ENCODE measurements around the gene TNFRSF1A.
A peak's percentile ranks its signal among the peaks of the same experiment; 100 is the strongest.
"Not testable (repeated sequence)": the region's sequence is repeated elsewhere in the genome, so short reads cannot be mapped to it uniquely, and the experiment has no call there.

TNFRSF1A gene

GRCh38 chr12:6346942-6347341, 5.1 kb upstream of the TNFRSF1A start:
- no peak overlapping the region for H3K4me3 ChIP-seq
- H3K27me3 ChIP-seq, result no peaks in the 10 kb centered on the region
- no peaks in the 10 kb centered on the region for H3K9me3 ChIP-seq
- peak overlapping the region; percentile 99 for H3K4me2 ChIP-seq
- H3K4me1 ChIP-seq, result peaks cover 99% of the 10 kb centered on the region
- H4K20me1 ChIP-seq, result no peaks in the 10 kb centered on the region
- H3K27ac ChIP-seq, result peak overlapping the region; percentile 84
- no peak for TF ChIP-seq Cebpa-rat (IDR thresholded peaks at IDR 0.05)
- no peaks in the 10 kb centered on the region for H3K36me3 ChIP-seq
- H3K9ac ChIP-seq, result peak overlapping the region; percentile 65

- H3K27ac ChIP-seq, result peak overlapping the region; percentile 84
- no peak overlapping the region for H3K4me3 ChIP-seq
- H3K27me3 ChIP-seq, result no peaks in the 10 kb centered on the region
- H3K36me3 ChIP-seq, result no peaks in the 10 kb centered on the region
- no peaks in the 10 kb centered on the region for H3K9me3 ChIP-seq
- H3K4me2 ChIP-seq, result peak overlapping the region; percentile 99
- peaks cover 93% of the 10 kb centered on the region for H3K4me1 ChIP-seq
- H4K20me1 ChIP-seq, result no peaks in the 10 kb centered on the region
- TF ChIP-seq Cebpa-rat (IDR thresholded peaks at IDR 0.05), result no peak
- H3K9ac ChIP-seq, result no peak overlapping the region
These were observed 4.5 kb upstream of the TNFRSF1A start for GRCh38 chr12:6346235-6346832.

- H3K36me3 ChIP-seq, result no peaks in the 10 kb centered on the region
- H4K20me1 ChIP-seq, result 0 out of 2 replicates have a peak, but pooled peaks cover under 1% of the 10 kb centered on the region
- H3K27ac ChIP-seq, result peak overlapping the region; percentile 84
- no peak for TF ChIP-seq Cebpa-rat (IDR thresholded peaks at IDR 0.05)
- no peaks in the 10 kb centered on the region for H3K27me3 ChIP-seq
- H3K4me3 ChIP-seq, result no peak overlapping the region
- peaks cover 85% of the 10 kb centered on the region for H3K4me1 ChIP-seq
- no peak overlapping the region; the same call in 1 of the 2 replicates for H3K9ac ChIP-seq
- peak overlapping the region; percentile 99 for H3K4me2 ChIP-seq
- no peaks in the 10 kb centered on the region for H3K9me3 ChIP-seq
These were observed 3.6 kb upstream of the TNFRSF1A start for GRCh38 chr12:6345319-6346091.

GRCh38 chr12:6344101-6344660, 2.3 kb upstream of the TNFRSF1A start:
- Histone ChIP-seq H4K20me1 (peaks cover 14% of the 10 kb centered on the region), H3K27ac (peak overlapping the region; percentile 98)
- H3K27me3 ChIP-seq, result not testable (repeated sequence)

GRCh38 chr12:6343518-6343917, 1.6 kb upstream of the TNFRSF1A start:
- Histone ChIP-seq H3K9ac (peak overlapping the region; percentile 96), H3K4me1 (peaks cover 82% of the 10 kb centered on the region), H3K36me3 (peaks cover 8% of the 10 kb centered on the region; the same call in 1 of the 2 replicates), H3K9me3 (no peaks in the 10 kb centered on the region), H3K27me3 (no peaks in the 10 kb centered on the region), H3K4me3 (peak overlapping the region; percentile 51), H3K27ac (peak overlapping the region; percentile 98), H4K20me1 (peaks cover 20% of the 10 kb centered on the region), H3K4me2 (peak overlapping the region; percentile 99)
- no peak for TF ChIP-seq Cebpa-rat (IDR thresholded peaks at IDR 0.05)

More at GRCh38 chr12:6344101-6344660, 2.3 kb upstream of the TNFRSF1A start:
- Histone ChIP-seq H3K9ac (peak overlapping the region; percentile 96), H3K4me2 (peak overlapping the region; percentile 99), H3K4me1 (peaks cover 82% of the 10 kb centered on the region), H3K4me3 (peak overlapping the region; percentile 51; the same call in 1 of the 2 replicates)
- H3K9me3 ChIP-seq, H3K36me3 ChIP-seq: not testable (repeated sequence)

- H3K27me3 ChIP-seq, result no peaks in the 10 kb centered on the region
- no peaks in the 10 kb centered on the region for H3K9me3 ChIP-seq
- H4K20me1 ChIP-seq, result peaks cover 27% of the 10 kb centered on the region
- H3K4me3 ChIP-seq, result peak overlapping the region; percentile 92
- H3K9ac ChIP-seq, result peak overlapping the region; percentile 96
- peaks cover 82% of the 10 kb centered on the region for H3K4me1 ChIP-seq
- H3K27ac ChIP-seq, result peak overlapping the region; percentile 98
- H3K4me2 ChIP-seq, result peak overlapping the region; percentile 99
- no peak for TF ChIP-seq Cebpa-rat (IDR thresholded peaks at IDR 0.05)
- peaks cover 8% of the 10 kb centered on the region; the same call in 1 of the 2 replicates for H3K36me3 ChIP-seq
These were observed 439 bp upstream of the TNFRSF1A start for GRCh38 chr12:6342140-6342889.

GRCh38 chr12:6340745-6341416, 995 bp downstream of the TNFRSF1A start:
- peak overlapping the region; percentile 96 for H3K9ac ChIP-seq
- peaks cover 38% of the 10 kb centered on the region for H4K20me1 ChIP-seq
- TF ChIP-seq Cebpa-rat (IDR thresholded peaks at IDR 0.05), result no peak
- H3K4me1 ChIP-seq, result peaks cover 82% of the 10 kb centered on the region
- H3K4me2 ChIP-seq, result peak overlapping the region; percentile 99
- H3K4me3 ChIP-seq, result peak overlapping the region; percentile 92
- H3K9me3 ChIP-seq, result no peaks in the 10 kb centered on the region
- H3K27me3 ChIP-seq, result no peaks in the 10 kb centered on the region
- peak overlapping the region; percentile 98 for H3K27ac ChIP-seq
- H3K36me3 ChIP-seq, result peaks cover 8% of the 10 kb centered on the region; the same call in 1 of the 2 replicates

GRCh38 chr12:6340032-6340638, 1.7 kb downstream of the TNFRSF1A start:
- peak overlapping the region; percentile 92 for H3K4me3 ChIP-seq
- peak overlapping the region; percentile 98 for H3K27ac ChIP-seq
- peaks cover 82% of the 10 kb centered on the region for H3K4me1 ChIP-seq
- peak overlapping the region; percentile 99 for H3K4me2 ChIP-seq
- H3K27me3 ChIP-seq, result no peaks in the 10 kb centered on the region
- peak overlapping the region; percentile 96 for H3K9ac ChIP-seq
- TF ChIP-seq Cebpa-rat (IDR thresholded peaks at IDR 0.05), result no peak
- H3K36me3 ChIP-seq, result peaks cover 12% of the 10 kb centered on the region
- peaks cover 45% of the 10 kb centered on the region for H4K20me1 ChIP-seq
- no peaks in the 10 kb centered on the region for H3K9me3 ChIP-seq

- peak overlapping the region; percentile 92 for H3K4me3 ChIP-seq
- no peaks in the 10 kb centered on the region for H3K9me3 ChIP-seq
- H3K4me2 ChIP-seq, result peak overlapping the region; percentile 99
- no peaks in the 10 kb centered on the region for H3K27me3 ChIP-seq
- H4K20me1 ChIP-seq, result peaks cover 57% of the 10 kb centered on the region
- peak overlapping the region; percentile 96 for H3K9ac ChIP-seq
- TF ChIP-seq Cebpa-rat (IDR thresholded peaks at IDR 0.05), result no peak
- H3K36me3 ChIP-seq, result peaks cover 24% of the 10 kb centered on the region
- peak overlapping the region; percentile 98 for H3K27ac ChIP-seq
- H3K4me1 ChIP-seq, result peaks cover 82% of the 10 kb centered on the region
These were observed 2.9 kb downstream of the TNFRSF1A start for GRCh38 chr12:6338955-6339354.

GRCh38 chr12:6338536-6338935, 3.3 kb downstream of the TNFRSF1A start:
- Histone ChIP-seq H3K9ac (peak overlapping the region; percentile 96), H3K4me3 (peak overlapping the region; percentile 92), H3K36me3 (peaks cover 28% of the 10 kb centered on the region), H3K4me1 (peaks cover 82% of the 10 kb centered on the region), H4K20me1 (peaks cover 61% of the 10 kb centered on the region), H3K27ac (peak overlapping the region; percentile 98), H3K4me2 (peak overlapping the region; percentile 99)
- not testable (repeated sequence) for H3K27me3 ChIP-seq, H3K9me3 ChIP-seq
